SK-N-SH treated with all-trans-retinoic acid at 6 μM for 48 hours (cell line): Measurements from ENCODE around the gene GNPTG.

ENCODE experiments used
- ARNTL ChIP-seq: fragments of 450-650 bp; formaldehyde crosslinking; IDR thresholded peaks from 2 replicates; pipeline ENCODE4 v1.5.0; 2020; ENCODE audit warnings: low read depth, mild to moderate bottlenecking, moderate library complexity, borderline replicate concordance
- CSDC2 ChIP-seq: fragments of 250-450 bp; sonication (Bioruptor Pico); IDR thresholded peaks from 2 replicates; pipeline ENCODE4 v1.5.0; 2020; ENCODE audit warnings: mild to moderate bottlenecking, moderate library complexity
- ISL1 ChIP-seq: fragments of 250-450 bp; sonication (Bioruptor Pico); IDR thresholded peaks from 2 replicates; pipeline ENCODE4 v2.1.2; 2022; ENCODE audit warnings: mild to moderate bottlenecking, moderate library complexity
- OSR1 ChIP-seq: fragments of 250-450 bp; sonication (Bioruptor Pico); IDR thresholded peaks from 2 replicates; pipeline ENCODE4 v1.8.0; 2022; ENCODE audit warnings: moderate library complexity, mild to moderate bottlenecking, inconsistent platforms
- SNAI2 ChIP-seq: fragments of 250-450 bp; sonication (Bioruptor Pico); IDR thresholded peaks from 2 replicates; pipeline ENCODE4 v1.5.0; 2020; ENCODE audit warnings: mild to moderate bottlenecking, moderate library complexity
- ZNF565 ChIP-seq: fragments of 450-650 bp; formaldehyde crosslinking; conservative IDR thresholded peaks from 2 replicates; pipeline ENCODE4 v1.5.0; 2020; ENCODE audit warnings: low read depth, mild to moderate bottlenecking, moderate library complexity
- ZNF70 ChIP-seq: fragments of 450-650 bp; formaldehyde crosslinking; IDR thresholded peaks from 2 replicates; pipeline ENCODE4 v1.5.0; 2020; ENCODE audit warnings: mild to moderate bottlenecking, moderate library complexity
- TF ChIP-seq, protein P1 (sequence below): fragments of 250-450 bp; sonication (Bioruptor Pico); IDR thresholded peaks from 2 replicates; pipeline ENCODE4 v1.5.0; 2020; ENCODE audit warnings: mild to moderate bottlenecking, moderate library complexity

GRCh38 chr16:1324286-1324826 is 27.4 kb upstream of the GNPTG start:
- no peak for TF ChIP-seq OSR1
- no peak for TF ChIP-seq ZNF70 (CRISPR knock-in tag)
- no peak for TF ChIP-seq ZNF565 (CRISPR knock-in tag)
- TF ChIP-seq, protein P1, sequence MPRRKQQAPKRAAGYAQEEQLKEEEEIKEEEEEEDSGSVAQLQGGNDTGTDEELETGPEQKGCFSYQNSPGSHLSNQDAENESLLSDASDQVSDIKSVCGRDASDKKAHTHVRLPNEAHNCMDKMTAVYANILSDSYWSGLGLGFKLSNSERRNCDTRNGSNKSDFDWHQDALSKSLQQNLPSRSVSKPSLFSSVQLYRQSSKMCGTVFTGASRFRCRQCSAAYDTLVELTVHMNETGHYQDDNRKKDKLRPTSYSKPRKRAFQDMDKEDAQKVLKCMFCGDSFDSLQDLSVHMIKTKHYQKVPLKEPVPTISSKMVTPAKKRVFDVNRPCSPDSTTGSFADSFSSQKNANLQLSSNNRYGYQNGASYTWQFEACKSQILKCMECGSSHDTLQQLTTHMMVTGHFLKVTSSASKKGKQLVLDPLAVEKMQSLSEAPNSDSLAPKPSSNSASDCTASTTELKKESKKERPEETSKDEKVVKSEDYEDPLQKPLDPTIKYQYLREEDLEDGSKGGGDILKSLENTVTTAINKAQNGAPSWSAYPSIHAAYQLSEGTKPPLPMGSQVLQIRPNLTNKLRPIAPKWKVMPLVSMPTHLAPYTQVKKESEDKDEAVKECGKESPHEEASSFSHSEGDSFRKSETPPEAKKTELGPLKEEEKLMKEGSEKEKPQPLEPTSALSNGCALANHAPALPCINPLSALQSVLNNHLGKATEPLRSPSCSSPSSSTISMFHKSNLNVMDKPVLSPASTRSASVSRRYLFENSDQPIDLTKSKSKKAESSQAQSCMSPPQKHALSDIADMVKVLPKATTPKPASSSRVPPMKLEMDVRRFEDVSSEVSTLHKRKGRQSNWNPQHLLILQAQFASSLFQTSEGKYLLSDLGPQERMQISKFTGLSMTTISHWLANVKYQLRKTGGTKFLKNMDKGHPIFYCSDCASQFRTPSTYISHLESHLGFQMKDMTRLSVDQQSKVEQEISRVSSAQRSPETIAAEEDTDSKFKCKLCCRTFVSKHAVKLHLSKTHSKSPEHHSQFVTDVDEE (CRISPR knock-in tag) = no peak
- no peak for TF ChIP-seq SNAI2 (CRISPR knock-in tag)
- TF ChIP-seq ISL1 (CRISPR knock-in tag) = no peak
- no peak for TF ChIP-seq CSDC2 (CRISPR knock-in tag)
- no peak for TF ChIP-seq ARNTL (CRISPR knock-in tag)
